ENCODE data around the gene UNK. TPM values are rescaled to one million over a fixed set of nuclear protein-coding genes. Genes with fewer than 3 reads are reported as not detected.
A peak's percentile ranks its signal among the peaks of the same experiment; 100 is the strongest.

The UNK gene
- total and polyA plus RNA-seq, 12 donors: 11.6 to 21.3 (median 14.7) TPM

- TF ChIP-seq, protein P1, sequence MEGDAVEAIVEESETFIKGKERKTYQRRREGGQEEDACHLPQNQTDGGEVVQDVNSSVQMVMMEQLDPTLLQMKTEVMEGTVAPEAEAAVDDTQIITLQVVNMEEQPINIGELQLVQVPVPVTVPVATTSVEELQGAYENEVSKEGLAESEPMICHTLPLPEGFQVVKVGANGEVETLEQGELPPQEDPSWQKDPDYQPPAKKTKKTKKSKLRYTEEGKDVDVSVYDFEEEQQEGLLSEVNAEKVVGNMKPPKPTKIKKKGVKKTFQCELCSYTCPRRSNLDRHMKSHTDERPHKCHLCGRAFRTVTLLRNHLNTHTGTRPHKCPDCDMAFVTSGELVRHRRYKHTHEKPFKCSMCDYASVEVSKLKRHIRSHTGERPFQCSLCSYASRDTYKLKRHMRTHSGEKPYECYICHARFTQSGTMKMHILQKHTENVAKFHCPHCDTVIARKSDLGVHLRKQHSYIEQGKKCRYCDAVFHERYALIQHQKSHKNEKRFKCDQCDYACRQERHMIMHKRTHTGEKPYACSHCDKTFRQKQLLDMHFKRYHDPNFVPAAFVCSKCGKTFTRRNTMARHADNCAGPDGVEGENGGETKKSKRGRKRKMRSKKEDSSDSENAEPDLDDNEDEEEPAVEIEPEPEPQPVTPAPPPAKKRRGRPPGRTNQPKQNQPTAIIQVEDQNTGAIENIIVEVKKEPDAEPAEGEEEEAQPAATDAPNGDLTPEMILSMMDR (IDR thresholded peaks at IDR 0.05): no peak
- Histone ChIP-seq H3K4me3 (peak overlapping the region in 1 of 10 donors; percentile 25), H3K4me1 (peaks cover 5 to 41% (median 24%) of the 10 kb centered on the region in 9 donors), H3K9me3 (no peaks in the 10 kb centered on the region), H3K27me3 (no peaks in the 10 kb centered on the region), H3K27ac (peak overlapping the region in 9 of 10 donors; percentile 10 to 87 (median 54)), H3K36me3 (peaks cover 0 to 83% (median 0%) of the 10 kb centered on the region in 9 donors)
- no peak for DNase-seq
- ATAC-seq: peak in 6 of 8 donors; percentile 20 to 64 (median 33)
- intact Hi-C loops (cut with DNase I): no loop called here
- WGBS, 2 donors: 48 to 51% methylated on average over 20 of the region's 20 CpGs
These were observed 48.2 kb downstream of the UNK start for GRCh38 chr17:75832652-75833400.

DNA sequence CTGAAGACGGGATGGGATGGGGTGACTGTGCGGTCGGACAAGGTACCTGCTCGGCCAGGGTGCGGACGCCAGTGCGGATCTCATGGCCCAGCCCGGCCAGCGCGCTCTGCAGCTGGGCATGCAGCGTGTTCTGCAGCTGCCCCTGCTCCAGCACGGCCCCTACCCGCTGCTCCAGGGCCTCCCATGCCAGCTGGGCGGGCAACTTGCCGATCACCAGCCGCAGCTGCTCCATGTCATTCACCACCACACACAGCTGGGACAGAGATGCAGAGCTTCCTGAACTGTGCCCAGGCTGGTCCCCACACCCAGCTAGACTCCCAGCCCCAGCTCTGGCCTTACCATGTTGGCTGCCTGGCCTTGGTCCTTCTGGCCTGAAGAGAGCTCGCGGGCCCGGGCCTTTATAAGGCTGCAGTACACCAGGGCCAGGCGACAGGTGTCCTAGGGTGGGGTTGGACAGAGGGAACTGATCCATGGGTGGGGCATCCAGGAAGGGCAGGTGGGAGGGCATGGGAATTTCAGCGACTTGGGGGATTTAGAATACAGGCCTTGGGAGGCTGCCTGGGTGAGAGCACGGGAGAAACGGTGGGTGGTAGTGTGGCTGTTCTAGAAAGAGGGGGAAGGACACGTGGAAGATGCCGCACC lies 49.8 kb downstream of the UNK start:
- Histone ChIP-seq H3K36me3 (peaks cover 0 to 83% (median 0%) of the 10 kb centered on the region in 9 donors), H3K27ac (peak overlapping the region in 1 of 10 donors; percentile 1)

GRCh38 chr17:75834928-75835653 lies 50.5 kb downstream of the UNK start:
- intact Hi-C loops (cut with DNase I): no loop called here
- TF ChIP-seq, protein P1 (IDR thresholded peaks at IDR 0.05): no peak
- H3K4me3 ChIP-seq: no peak overlapping the region
- peaks cover 0 to 44% (median 21%) of the 10 kb centered on the region in 9 donors for H3K4me1 ChIP-seq
- ATAC-seq (no peak), DNase-seq (no peak)
- H3K27ac ChIP-seq: peak overlapping the region in 1 of 10 donors; percentile 1
- H3K36me3 ChIP-seq: peaks cover 0 to 83% (median 0%) of the 10 kb centered on the region in 9 donors
- no peaks in the 10 kb centered on the region for H3K27me3 ChIP-seq
- H3K9me3 ChIP-seq: no peaks in the 10 kb centered on the region
- WGBS, 2 donors: 69 to 73% methylated on average over 24 of the region's 24 CpGs

More for the DNA sequence above, 49.8 kb downstream of the UNK start:
- peaks cover 0 to 44% (median 21%) of the 10 kb centered on the region in 9 donors for H3K4me1 ChIP-seq
- H3K4me3 ChIP-seq: no peak overlapping the region
- WGBS, 2 donors: 96% methylated on average over 25 of the region's 25 CpGs
- ATAC-seq (peak in 1 of 8 donors; percentile 3), DNase-seq (no peak)
- TF ChIP-seq, protein P1 (IDR thresholded peaks at IDR 0.05): no peak
- H3K9me3 ChIP-seq: no peaks in the 10 kb centered on the region
- H3K27me3 ChIP-seq: no peaks in the 10 kb centered on the region
- intact Hi-C loops (cut with DNase I): no loop called here

DNA sequence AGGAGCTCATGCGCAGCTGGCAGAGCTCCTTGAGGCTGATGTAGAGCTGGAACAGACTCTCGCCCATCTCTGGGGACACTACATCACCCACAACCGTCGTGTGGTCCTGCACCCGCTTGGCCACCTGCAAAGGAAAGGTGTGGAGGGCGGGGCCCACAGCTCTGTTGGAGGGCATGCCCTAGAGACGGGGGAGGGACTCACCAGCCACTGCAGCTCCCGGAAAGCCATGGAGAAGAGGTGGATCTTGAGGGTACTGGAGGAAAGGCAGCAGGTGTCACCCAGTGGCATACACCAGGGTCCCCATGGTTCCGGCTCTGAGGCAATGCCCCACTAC lies 51.0 kb downstream of the UNK start:
- DNase-seq: no peak
- intact Hi-C loops (cut with DNase I): no loop called here
- TF ChIP-seq, protein P1 (IDR thresholded peaks at IDR 0.05): no peak
- H3K27me3 ChIP-seq: no peaks in the 10 kb centered on the region
- H3K4me1 ChIP-seq: peaks cover 0 to 44% (median 21%) of the 10 kb centered on the region in 9 donors
- H3K4me3 ChIP-seq: no peak overlapping the region
- no peak for ATAC-seq
- WGBS, 2 donors: 84 to 92% methylated on average over 9 of the region's 9 CpGs
- no peak overlapping the region for H3K27ac ChIP-seq
- peaks cover 0 to 83% (median 0%) of the 10 kb centered on the region in 9 donors for H3K36me3 ChIP-seq
- no peaks in the 10 kb centered on the region for H3K9me3 ChIP-seq
